SU-DHL-6 (cell line): Measurements from ENCODE around the gene EPSTI1.
"Not testable (repeated sequence)": the region's sequence is repeated elsewhere in the genome, so short reads cannot be mapped to it uniquely, and the experiment has no call there.

Experiments
- EZH2phosphoT487 ChIP-seq: fragments of 200-600 bp; sonication (generic), shearing (Covaris generic); conservative IDR thresholded peaks from 2 replicates; pipeline ENCODE4 v1.6.1; 2018; ENCODE audit warnings: mild to moderate bottlenecking, antibody characterized with exemption, low read length, moderate library complexity, mixed read lengths
- TF ChIP-seq, protein P1 (sequence below): fragments of 200-600 bp; sonication (generic); IDR thresholded peaks from one replicate; pipeline ENCODE4 v1.5.1; 2017; ENCODE audit warnings: antibody characterized with exemption, mild to moderate bottlenecking, low read length, moderate library complexity; ENCODE audit not compliant: insufficient read depth, poor library complexity, severe bottlenecking

GRCh38 chr13:43040581-43041368 is 48.7 kb upstream of the EPSTI1 start:
- TF ChIP-seq, protein P1, sequence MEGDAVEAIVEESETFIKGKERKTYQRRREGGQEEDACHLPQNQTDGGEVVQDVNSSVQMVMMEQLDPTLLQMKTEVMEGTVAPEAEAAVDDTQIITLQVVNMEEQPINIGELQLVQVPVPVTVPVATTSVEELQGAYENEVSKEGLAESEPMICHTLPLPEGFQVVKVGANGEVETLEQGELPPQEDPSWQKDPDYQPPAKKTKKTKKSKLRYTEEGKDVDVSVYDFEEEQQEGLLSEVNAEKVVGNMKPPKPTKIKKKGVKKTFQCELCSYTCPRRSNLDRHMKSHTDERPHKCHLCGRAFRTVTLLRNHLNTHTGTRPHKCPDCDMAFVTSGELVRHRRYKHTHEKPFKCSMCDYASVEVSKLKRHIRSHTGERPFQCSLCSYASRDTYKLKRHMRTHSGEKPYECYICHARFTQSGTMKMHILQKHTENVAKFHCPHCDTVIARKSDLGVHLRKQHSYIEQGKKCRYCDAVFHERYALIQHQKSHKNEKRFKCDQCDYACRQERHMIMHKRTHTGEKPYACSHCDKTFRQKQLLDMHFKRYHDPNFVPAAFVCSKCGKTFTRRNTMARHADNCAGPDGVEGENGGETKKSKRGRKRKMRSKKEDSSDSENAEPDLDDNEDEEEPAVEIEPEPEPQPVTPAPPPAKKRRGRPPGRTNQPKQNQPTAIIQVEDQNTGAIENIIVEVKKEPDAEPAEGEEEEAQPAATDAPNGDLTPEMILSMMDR: not testable (repeated sequence)
- not testable (repeated sequence) for TF ChIP-seq EZH2phosphoT487
